GM18498 (cell line): ENCODE data around the gene EPN3.

ENCODE experiments used
- ATAC-seq: cut with Tn5 transposase; IDR thresholded peaks from one replicate; pipeline ENCODE4 v1.9.1; 2021; ENCODE audit warnings: mild to moderate bottlenecking, moderate library complexity; ENCODE audit not compliant: unreplicated experiment

The EPN3 gene

DNA sequence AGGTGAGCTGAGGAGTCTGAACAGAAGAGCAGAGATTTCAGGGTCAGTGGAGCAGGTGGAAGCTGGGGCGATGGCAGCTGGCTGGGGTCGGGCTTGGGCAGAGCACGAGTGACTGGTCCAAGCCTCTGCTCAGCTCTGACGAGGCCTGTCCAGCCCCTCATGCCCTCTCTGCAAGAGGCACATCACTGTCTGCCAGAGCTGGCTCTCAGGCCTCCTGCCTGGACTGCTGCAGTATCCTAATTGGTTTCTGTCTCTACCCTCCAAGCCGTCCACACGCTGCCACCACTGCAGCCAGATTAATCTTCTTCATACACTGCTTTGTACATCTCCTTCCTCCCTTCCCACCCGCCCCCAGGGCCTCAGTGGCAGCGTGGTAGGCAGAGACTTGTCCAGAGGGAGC lies 53.4 kb downstream of the EPN3 start:
- ATAC-seq: no peak

DNA sequence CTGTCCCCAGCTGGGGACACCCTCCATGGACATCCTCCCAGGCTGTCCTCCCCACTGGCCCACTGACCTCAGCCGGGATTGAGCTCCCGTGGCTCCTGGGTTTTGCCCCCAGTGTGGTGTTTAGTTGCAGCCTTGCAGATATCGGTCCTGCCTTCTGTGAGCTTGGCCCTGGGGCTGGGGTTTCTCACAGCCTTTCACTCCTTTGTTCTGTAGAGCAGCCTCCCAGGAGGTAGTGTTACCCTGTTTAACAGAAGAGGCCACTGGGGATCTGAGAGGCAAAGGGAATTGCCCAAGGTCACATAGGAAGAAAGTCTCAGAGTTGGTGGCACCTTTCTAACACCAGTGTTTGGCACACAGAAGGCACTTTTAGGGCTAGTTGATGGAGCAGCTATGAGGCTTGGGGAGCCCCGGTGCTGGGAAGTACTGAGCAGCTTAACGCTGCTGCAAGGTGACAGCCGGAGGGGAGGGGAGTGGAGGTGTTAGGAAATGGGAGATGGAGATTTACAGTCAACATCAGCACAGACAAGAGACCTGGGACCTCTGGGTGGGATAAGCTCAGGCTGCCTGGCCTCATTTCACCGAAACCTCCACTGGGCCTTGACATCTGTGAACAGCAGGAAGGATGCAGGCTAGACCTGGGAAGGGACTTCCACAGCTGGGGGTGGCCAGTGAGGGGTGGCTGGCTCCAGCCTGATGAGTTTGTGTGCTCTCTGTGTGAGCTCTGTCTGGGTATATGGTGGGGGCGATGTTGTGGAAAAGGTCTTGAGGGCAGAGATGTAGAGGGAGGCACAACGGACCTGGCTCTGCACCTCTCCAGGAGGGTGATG lies 54.1 kb downstream of the EPN3 start:
- ATAC-seq: no peak

DNA sequence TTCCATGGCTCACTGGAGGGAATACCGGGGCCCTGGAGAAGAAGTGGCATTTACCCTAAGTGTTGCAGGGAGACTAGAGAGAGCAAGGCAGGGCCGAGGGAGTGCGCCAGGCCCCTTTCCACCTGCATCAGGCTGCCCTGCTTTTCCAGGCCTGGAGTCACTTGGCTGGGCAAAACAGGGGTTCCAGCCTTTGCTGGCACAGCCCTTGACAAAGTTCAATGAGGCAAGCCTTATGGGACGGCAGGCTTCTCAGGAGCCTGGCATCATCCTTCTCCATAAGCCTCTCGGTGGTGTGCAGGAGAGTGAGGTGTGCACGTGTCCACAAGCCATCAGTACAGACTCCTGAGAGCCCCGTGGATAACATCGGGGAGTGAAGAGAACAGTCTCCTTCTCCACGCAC lies 55.0 kb downstream of the EPN3 start:
- ATAC-seq: no peak

DNA sequence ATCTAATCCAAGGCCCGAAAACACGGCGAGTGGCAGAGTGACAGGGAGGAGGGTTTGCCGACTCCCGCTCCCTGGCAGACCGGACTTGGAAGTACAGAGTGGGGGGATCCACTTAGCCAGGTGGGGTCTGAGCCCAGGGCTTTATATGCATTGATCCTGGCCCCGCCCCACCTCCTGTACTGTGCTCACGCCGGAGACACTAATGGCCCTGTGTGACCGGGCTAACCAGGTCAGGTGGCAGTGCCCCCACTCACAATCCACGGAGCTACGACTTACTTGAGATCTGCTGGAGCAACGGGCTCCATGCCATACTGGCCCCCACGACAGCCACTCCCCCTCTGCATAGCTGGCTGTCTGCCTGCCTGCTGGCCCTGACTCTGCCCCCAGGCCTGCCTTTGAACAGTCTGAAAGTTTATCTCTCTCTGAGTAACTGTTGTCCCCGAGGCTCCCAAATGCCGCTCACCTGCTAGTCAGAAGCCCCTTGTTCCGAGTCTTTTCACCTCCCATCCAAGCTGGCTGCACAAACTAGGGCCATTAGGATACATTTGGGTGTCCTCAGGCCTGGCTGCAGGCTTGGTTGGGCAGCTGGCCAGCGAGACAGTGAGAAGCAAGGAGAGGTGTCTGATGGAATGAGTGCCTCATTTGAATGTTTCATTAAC lies 56.0 kb downstream of the EPN3 start:
- no peak for ATAC-seq

DNA sequence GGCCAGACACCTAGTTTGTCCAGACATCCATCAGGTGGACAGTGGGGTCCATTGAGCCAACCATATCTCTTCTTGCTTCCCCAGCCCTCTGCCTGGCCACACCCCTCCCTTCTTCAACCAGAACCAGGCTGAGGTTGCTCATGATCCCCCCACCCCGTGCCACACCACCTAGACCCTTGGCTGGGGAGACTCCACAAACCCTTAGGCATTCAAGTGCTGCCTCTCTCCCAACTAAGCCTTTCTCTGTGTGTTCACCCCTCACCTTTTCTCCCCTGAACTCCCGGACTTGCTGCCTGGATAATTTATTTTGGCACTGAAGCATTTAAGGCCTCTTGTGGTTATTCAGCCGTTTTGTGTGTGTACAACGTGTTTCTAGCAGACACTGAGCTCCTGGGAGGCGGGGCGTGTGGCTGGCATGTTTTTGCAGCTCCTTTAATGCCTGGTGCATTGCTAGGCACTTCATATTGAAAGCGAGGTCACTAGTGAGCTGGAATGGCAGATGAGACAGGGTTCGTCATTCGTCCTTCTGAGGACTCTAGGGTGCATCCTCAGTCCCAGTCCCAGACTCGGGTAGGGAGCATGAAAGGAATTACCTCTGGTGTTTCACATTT lies 56.7 kb downstream of the EPN3 start:
- ATAC-seq: no peak

DNA sequence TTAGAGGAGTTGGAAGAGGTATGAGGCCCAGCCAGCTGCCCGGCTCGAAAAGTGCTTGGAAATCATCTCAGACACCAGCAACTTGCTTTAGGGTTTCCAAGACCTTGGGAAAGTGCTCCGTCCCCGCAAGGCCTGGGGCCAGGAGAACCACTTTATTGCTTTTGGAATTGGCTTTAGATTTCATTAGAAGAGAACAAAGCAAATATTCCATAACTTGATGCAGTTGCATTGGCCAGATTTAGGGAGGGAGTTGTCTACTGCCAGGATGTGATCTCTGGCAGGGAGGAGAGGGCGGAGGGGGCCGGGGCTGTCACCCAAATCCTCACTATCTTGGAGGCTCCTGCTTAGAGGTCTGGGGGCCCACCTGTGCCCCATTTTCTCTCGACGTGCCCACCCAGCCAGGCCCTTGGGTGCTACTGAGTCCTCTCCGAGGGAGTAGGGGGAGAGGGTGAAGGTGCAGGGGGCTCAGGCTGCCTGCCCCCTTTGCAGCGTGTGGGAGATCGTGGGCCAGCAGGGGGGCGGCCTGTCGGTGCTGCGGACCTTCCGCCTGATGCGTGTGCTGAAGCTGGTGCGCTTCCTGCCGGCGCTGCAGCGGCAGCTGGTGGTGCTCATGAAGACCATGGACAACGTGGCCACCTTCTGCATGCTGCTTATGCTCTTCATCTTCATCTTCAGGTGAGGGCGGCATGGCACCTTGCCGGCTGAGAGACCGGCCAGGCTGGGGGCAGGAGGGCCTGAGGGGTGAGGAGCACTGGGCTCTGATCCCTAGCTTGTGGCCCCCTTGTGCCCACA lies 58.6 kb downstream of the EPN3 start:
- ATAC-seq: no peak

DNA sequence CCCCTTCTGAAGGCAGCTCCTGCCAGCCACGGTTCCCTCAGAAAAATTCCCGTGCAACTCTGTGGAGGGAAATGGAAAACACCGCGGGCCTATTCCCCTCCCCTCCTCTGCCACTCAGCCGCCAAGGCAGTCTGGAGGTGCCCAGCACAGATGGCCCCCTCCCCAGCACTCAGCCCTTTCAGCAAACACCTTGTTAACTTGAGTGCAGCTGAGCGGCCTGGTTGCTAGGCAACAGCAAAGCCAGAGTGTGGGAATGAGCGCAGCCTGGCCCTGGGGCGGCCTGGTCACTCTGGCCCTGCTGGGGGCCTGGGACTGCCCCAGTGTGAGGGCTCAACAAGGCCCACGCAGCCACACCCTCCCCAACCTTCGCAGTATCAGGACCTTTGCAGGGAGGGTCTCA lies 60.8 kb downstream of the EPN3 start:
- no peak for ATAC-seq
